Sigmoid colon (tissue), 7 donors: Measurements from ENCODE around the gene FAXC. TPM values are rescaled to one million over a fixed set of nuclear protein-coding genes. Genes with fewer than 3 reads are reported as not detected.

ENCODE experiments used
- DNase-seq: peaks from one replicate; pipeline ENCODE4 v3.0.0-alpha.2; 2019
- H3K27ac ChIP-seq, 4 donors: fragments of 200-600 bp; sonication (generic); one replicate each; pipeline ENCODE4 v1.5.1; 2016 to 2019; ENCODE audit warnings: mild to moderate bottlenecking in 1 of 4
- H3K27me3 ChIP-seq, 3 donors: fragments of 200-600 bp; sonication (generic); one replicate each; pipeline ENCODE4 v1.5.1; 2019; ENCODE audit warnings: mild to moderate bottlenecking in 1 of 3
- H3K36me3 ChIP-seq, 4 donors: fragments of 200-600 bp; sonication (generic); one replicate each; pipeline ENCODE4 v1.5.1; 2016 to 2019
- H3K4me1 ChIP-seq, 4 donors: fragments of 200-600 bp; sonication (generic); one replicate each; pipeline ENCODE4 v1.5.1; 2017 to 2019
- H3K4me3 ChIP-seq, 4 donors: fragments of 200-600 bp; sonication (generic); one replicate each; pipeline ENCODE4 v1.5.1; 2017 to 2019; ENCODE audit warnings: mild to moderate bottlenecking in 2 of 4, moderate library complexity in 1 of 4
- H3K9me3 ChIP-seq, 4 donors: fragments of 200-600 bp in 3 of 4; sonication (generic) in 3 of 4; one replicate each; pipeline versions ENCODE4 v1.5.1 to v1.6.1; 2013 to 2019
- EP300 ChIP-seq, 4 donors: sonication (generic); formaldehyde crosslinking; IDR thresholded peaks; one replicate each; pipeline ENCODE4 v1.6.1; 2017; ENCODE audit warnings: antibody characterized with exemption in 4 of 4
- POLR2A ChIP-seq, 2 donors: fragments of 450-650 bp; IDR thresholded peaks; one replicate each; pipeline ENCODE4 v1.6.1; 2016; ENCODE audit warnings: antibody characterized with exemption in 2 of 2, mild to moderate bottlenecking in 2 of 2, moderate library complexity in 2 of 2
- POLR2AphosphoS5 ChIP-seq, 4 donors: sonication (generic); formaldehyde crosslinking; IDR thresholded peaks; one replicate each; pipeline ENCODE4 v1.6.1; 2017; ENCODE audit warnings: antibody characterized with exemption in 4 of 4
- WGBS, 2 donors: extraction: QIAGEN DNeasy Blood & Tissue Kit; methylation state at CpG; one replicate each; pipeline ENCODE4 v1.1.7; 2013; 5-methylcytosine and 5-hydroxymethylcytosine counted together
- intact Hi-C: fragments of 100-400 bp; cut with DNase I; formaldehyde crosslinking; loops from one replicate; pipeline ENCODE4 v1.15.1; 2023
- polyA plus RNA-seq, 3 donors: library from polyadenylated mRNA; stranded (reverse); fragments of 200-250 nt; gene quantifications; one replicate each; pipeline ENCODE4 v1.2.3, GENCODE V29; 2013
- total RNA-seq, 4 donors: library from RNA; depleted of rRNA; stranded (reverse); fragments of >200 nt; gene quantifications; one replicate each; pipeline ENCODE4 v1.1.0, GENCODE V29; 2016
- TF ChIP-seq, protein P1 (sequence below), 4 experiments: fragments of 450-650 bp in 3 of 4; fragments of 200-600 bp in 1 of 4; IDR thresholded peaks; one replicate each; pipeline ENCODE4 v1.5.1; 2016 to 2019; ENCODE audit warnings: antibody characterized with exemption in 4 of 4, mild to moderate bottlenecking in 3 of 4, moderate library complexity in 2 of 4
- donor health status: healthy with polysubstance abuse.
- donor health status: Bipolar disorder and iron deficiency.
- donor health status: healthy.

Gene FAXC
- total and polyA plus RNA-seq, 7 donors = under 0.01 to 54.0 (median 23.1) TPM

DNA sequence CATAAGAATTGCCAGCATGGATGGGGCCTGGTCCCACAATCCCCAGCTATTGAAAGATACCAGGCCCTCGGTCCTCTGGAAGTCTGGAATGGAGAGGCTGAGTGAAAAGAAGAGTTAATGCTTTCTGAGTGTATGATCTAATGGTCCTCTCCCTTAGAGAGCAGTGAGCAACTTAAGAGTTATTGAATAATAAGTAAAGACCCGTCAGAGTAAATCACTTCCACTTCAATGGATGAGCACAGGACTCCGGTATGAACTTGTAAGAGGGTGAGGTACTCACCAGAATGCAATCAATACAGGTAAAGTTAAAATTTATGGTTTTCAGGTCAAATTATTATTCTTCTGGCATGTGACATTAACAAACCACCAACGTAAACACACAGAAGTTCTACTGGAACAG lies 39.9 kb downstream of the FAXC start:
- 89 to 94% methylated on average over 4 of the region's 4 CpGs for WGBS, 2 donors
- Histone ChIP-seq H3K9me3 (no peaks in the 10 kb centered on the region), H3K4me3 (no peak overlapping the region), H3K36me3 (peaks cover 0 to 31% (median 9%) of the 10 kb centered on the region in 4 donors), H3K4me1 (no peaks in the 10 kb centered on the region), H3K27ac (no peak overlapping the region), H3K27me3 (no peaks in the 10 kb centered on the region)
- TF ChIP-seq, protein P1, sequence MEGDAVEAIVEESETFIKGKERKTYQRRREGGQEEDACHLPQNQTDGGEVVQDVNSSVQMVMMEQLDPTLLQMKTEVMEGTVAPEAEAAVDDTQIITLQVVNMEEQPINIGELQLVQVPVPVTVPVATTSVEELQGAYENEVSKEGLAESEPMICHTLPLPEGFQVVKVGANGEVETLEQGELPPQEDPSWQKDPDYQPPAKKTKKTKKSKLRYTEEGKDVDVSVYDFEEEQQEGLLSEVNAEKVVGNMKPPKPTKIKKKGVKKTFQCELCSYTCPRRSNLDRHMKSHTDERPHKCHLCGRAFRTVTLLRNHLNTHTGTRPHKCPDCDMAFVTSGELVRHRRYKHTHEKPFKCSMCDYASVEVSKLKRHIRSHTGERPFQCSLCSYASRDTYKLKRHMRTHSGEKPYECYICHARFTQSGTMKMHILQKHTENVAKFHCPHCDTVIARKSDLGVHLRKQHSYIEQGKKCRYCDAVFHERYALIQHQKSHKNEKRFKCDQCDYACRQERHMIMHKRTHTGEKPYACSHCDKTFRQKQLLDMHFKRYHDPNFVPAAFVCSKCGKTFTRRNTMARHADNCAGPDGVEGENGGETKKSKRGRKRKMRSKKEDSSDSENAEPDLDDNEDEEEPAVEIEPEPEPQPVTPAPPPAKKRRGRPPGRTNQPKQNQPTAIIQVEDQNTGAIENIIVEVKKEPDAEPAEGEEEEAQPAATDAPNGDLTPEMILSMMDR (IDR thresholded peaks at IDR 0.05) = no peak
- TF ChIP-seq EP300 (IDR thresholded peaks at IDR 0.05) (no peak), POLR2AphosphoS5 (IDR thresholded peaks at IDR 0.05) (no peak), POLR2A (IDR thresholded peaks at IDR 0.05) (no peak)
- intact Hi-C loops = no loop called here
- no peak for DNase-seq

DNA sequence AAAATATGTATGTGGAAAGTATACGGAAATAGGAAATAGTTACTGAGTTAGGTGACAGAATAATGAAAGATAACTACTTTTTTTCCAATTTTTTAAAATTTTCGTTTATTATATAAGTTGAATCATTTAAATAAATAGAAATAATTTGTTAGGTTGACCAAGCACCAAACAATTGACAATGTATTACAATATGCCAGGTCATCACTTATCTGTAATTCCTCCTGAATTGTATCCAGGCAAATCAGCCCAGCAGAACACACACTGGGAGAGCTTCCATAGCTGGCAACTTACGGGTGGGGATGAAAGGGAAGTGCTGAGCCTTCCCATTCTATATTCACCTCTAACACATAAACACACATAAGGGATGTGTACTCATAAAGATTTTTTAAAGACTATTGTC lies 40.7 kb downstream of the FAXC start:
- H3K4me3 ChIP-seq = no peak overlapping the region
- no peaks in the 10 kb centered on the region for H3K27me3 ChIP-seq
- WGBS, 2 donors = 81 to 84% methylated on average over 3 of the region's 3 CpGs
- H3K27ac ChIP-seq = no peak overlapping the region
- H3K36me3 ChIP-seq = peaks cover 0 to 34% (median 9%) of the 10 kb centered on the region in 4 donors
- TF ChIP-seq, protein P1 (IDR thresholded peaks at IDR 0.05) = no peak
- no peak for TF ChIP-seq EP300 (IDR thresholded peaks at IDR 0.05)
- no peak for TF ChIP-seq POLR2AphosphoS5 (IDR thresholded peaks at IDR 0.05)
- TF ChIP-seq POLR2A (IDR thresholded peaks at IDR 0.05) = no peak
- no peak for DNase-seq
- intact Hi-C loops = no loop called here
- no peaks in the 10 kb centered on the region for H3K9me3 ChIP-seq
- H3K4me1 ChIP-seq = no peaks in the 10 kb centered on the region

DNA sequence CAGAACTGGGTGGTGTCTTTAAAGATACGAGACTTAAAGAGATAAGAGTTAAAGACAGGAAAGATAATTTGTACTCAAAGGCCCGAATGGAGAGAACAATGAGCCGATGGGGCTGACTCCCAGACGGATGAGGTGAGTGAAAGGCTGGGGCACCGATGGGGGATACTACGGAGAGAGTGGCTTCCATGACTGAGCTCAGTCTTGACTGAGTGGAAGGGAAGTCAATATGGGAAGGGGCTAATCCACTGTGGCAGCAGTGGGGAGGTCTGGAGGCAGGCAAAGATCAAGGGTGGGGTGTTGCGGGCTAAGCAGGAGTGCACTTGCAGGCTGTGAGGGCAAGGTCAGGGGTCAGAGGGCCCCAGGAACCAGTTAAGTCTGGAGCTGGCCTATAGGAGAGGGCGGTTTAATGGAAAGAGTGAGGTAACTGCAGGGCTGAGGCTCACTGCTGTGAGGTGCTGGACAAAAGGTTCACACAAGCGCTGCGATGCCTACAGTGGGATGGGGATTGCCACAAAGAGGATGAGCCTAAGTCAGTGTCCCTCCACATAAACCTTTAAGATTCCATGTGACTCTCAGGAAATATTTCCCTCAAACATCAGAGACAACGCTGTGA lies 42.1 kb downstream of the FAXC start:
- H3K4me1 ChIP-seq = peaks cover 0 to under 1% (median 0%) of the 10 kb centered on the region in 4 donors
- no peak overlapping the region for H3K27ac ChIP-seq
- H3K36me3 ChIP-seq = peaks cover 0 to 34% (median 9%) of the 10 kb centered on the region in 4 donors
- TF ChIP-seq, protein P1 (IDR thresholded peaks at IDR 0.05) = no peak
- TF ChIP-seq POLR2AphosphoS5 (IDR thresholded peaks at IDR 0.05) (no peak), POLR2A (IDR thresholded peaks at IDR 0.05) (no peak), EP300 (IDR thresholded peaks at IDR 0.05) (no peak)
- no peaks in the 10 kb centered on the region for H3K27me3 ChIP-seq
- no peaks in the 10 kb centered on the region for H3K9me3 ChIP-seq
- no peak overlapping the region for H3K4me3 ChIP-seq
- 88 to 93% methylated on average over 11 of the region's 11 CpGs for WGBS, 2 donors
- DNase-seq = no peak
- intact Hi-C loops = no loop called here

DNA sequence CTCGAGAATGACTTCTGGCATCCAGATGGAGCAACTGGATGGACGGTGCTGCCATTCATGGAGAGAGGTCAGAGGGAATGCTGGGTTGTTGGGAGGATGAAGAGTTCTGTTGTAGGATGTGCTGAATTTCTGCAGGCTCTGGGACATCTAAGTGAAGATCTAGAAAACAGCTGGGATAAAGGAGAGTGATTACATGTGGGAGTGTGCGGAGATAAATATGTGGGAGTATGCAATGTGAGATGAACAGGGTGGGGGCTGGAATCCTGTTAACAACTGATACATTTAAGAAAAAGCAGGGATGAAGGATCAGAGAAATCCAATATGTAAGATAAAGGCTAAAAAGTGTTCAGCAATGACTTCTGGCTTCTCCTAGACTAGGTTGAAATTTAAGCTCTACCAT lies 43.1 kb downstream of the FAXC start:
- DNase-seq = no peak
- Histone ChIP-seq H3K36me3 (peaks cover 0 to 28% (median 9%) of the 10 kb centered on the region in 4 donors), H3K4me3 (no peak overlapping the region), H3K27me3 (no peaks in the 10 kb centered on the region), H3K27ac (no peak overlapping the region), H3K4me1 (peaks cover 0 to 11% (median 9%) of the 10 kb centered on the region in 4 donors), H3K9me3 (no peaks in the 10 kb centered on the region)
- 90 to 91% methylated on average over 3 of the region's 3 CpGs for WGBS, 2 donors
- TF ChIP-seq POLR2A (IDR thresholded peaks at IDR 0.05) (no peak), POLR2AphosphoS5 (IDR thresholded peaks at IDR 0.05) (no peak), EP300 (IDR thresholded peaks at IDR 0.05) (no peak)
- TF ChIP-seq, protein P1 (IDR thresholded peaks at IDR 0.05) = no peak
- intact Hi-C loops = no loop called here
